ENCODE data around the gene FCGBP.
"Not testable (repeated sequence)": the region's sequence is repeated elsewhere in the genome, so short reads cannot be mapped to it uniquely, and the experiment has no call there.

The FCGBP gene

DNA sequence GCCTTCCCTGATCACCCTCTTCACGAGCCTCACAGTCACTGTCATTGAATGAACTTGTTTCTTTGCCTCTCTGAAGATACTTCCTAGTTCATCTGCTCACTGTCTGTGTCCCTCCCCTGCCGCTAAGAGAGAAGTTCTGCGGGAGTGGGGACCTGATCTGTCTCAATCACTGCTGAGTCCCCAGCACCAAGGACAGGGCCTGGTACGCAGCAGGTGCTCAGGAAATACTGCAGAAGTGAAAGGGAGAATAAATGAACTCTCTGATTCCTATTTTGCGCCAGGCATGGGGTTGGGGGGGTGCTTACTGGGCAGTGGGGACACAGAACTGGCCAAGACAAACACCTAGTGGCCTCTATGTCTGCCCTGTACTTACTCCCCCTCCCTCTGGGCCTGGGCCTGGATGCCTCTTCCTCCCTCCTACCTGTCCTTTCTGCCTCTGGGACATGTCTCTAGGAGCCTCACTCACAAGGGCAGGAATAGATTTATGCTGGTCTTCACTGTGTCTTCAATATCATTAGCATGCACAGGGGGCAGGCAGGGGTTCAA is 17.5 kb downstream of the FCGBP start:
- DNase-seq: no peak

DNA sequence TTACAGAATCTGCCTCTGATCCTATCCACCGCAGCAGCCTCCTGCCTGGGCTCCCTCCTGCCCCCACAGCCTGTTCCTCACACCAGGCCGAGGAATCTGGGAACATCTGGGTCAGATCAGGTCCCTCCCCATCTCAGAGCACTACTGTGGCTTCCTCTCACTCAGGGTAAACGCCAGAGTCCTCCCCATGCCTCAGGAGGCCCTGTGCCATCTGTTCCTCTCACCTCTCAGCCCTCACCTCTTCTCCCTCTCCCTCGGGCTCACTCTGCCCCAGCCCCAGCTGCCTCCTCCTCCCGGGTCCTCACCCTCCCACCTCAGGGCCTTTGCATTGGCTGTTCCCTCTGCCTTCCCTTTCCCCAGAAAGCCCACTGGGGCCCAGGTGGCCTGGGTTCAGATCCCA is 18.2 kb downstream of the FCGBP start:
- no peak for DNase-seq

DNA sequence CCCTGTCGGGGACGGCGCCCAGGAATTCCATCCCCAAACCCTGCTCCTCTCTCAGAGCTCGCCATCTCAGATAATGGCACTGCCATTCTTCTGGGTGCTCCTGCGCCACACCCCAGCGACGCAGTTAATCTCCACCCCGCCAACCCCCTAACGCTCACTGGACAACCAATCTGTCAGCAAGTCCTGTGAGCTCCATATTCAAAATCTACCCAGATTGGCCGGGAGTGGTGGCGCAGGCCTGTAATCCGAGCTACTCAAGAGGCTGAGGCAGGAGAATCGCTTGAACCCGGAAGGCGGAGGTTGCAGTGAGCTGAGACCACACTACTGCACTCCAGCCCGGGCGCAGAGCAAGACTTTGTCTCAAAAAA is 18.6 kb downstream of the FCGBP start:
- DNase-seq: no peak

DNA sequence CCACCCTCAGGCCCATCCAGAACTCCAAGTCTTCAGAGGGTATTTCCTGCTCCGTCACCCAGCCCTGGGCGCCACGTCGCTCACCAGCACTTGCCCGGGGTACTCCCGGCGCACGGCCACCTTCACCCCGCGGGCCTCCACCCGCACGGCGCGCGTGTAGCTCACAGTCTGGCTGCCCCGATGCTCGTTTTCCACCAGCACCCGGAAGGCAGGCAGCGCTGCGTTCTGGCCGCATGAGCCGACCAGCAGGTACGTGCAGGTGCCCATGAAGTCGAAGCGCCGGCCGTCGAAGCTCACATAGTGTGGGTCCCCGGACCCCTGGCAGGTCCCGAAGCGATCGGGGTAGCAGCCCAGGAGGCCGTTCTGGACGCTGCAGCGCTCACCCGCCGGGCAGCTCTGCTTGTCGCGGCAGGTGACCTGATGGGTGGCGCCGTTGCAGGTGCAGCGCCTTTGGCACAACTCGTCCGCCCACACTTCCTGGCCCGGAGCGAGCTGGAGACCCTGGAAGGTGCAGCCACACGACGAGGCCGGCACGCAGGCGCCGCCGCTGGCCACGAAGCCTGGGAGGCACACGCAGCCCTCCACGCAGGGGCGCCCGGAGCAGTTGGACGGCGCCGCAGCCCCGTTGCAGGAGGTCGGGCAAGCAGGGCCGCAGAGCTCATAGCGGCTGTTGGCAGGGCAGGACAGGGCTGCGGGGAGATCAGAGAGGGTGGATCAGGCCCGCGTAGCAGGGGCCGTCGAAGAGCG is 19.2 kb downstream of the FCGBP start:
- no peak for DNase-seq

DNA sequence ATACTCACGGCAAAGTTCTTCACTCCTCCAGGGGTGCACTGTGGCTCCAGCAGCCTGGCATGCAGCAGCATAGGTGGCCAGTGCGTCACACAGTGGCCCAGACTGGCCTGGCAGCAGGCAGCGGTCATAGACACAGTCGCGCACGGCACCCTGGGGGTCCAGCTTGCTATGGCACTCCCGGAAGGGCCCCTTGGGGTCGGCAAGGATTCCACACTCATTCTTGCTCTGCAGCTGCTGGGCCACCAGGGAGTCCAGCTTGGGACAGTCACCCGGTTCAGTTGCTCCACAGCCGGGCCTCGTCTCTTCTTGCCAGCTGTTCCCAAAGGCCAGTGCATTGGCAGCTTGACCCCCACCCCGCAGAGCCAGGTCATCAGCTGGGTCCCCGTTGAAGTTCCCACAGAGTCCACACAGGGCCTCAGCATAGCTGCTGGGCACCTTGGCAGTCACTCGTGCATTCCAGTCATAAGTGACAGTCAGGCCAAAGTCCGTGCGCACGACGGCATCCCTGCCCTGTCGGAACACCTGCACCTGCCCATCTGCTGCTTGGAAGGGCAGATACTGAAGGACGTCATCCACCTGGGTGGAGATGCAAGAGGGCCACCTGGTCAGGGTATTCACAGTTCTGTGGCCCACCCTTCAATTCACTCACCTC is 20.6 kb downstream of the FCGBP start:
- no peak for DNase-seq

DNA sequence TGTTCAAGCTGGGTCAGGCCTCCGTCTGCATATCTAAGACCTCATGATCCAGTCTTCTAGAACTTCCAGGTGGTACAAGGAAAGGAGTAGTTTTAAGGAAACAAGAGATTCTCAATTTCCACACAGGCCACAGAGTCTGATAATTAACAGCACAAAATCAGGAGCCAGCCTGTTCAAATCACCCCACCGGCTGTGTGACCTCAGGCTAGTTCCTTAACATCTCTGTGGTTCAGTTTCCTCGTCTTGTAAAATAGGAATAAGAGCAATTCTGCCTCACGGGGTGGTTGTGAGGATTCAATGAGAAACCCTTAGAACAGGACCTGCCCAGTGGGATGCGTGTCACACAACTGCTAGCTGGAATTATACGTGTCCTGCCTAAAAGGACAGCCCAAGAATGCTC is 25.6 kb downstream of the FCGBP start:
- DNase-seq: no peak

DNA sequence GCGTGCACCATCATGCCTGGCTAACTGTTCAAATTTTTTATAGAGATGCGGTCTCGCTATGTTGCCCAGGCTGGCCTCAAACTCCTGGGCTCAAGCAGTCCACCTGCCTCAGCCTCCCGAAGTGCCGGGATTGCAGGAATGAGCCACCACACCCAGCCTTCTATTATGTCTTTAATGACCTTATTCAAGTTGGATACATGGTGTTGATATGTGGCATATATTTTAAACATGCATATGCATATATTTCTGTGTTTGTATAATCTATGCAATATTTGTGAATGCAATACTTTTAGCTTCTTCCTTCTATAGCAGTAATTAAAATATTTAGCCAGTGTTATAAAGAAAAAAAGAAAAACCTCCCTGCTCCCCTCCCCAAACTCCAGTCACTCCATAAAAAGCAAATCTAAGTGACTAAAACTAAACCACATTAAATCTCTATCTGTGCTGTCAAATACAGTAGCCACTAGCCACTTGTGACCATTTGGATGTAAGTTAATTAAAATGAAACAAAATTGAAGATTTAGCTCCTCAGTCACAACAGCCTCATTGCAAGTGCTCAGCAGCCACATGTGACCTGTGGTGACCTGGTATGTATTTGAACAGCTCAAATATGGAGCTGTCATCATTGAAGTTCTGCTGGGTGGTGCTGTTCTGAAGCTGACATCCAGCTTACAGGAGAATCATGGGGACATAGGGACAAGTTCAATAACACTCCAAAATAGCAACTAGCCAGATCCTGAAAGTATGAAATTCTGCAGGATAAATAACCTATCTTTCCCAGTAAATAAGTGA is 27.4 kb downstream of the FCGBP start:
- DNase-seq: no peak

DNA sequence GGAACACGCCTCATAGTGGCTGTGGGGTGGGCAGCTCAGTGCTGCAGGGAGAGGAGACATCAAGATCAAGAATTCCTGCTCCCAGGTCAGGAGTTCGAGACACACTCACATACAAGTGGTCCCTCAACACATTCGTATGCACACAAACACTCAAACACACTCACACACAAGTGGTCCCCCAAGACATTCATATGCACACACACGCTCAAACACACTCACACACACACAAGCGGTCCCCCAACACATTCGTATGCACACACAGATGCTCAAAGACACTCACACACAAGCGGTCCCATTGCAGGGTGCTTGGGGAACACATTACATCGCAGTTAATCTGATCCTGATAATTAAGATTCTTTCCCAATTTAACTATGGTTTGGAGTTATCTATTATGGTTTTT is 28.2 kb downstream of the FCGBP start:
- DNase-seq: no peak

DNA sequence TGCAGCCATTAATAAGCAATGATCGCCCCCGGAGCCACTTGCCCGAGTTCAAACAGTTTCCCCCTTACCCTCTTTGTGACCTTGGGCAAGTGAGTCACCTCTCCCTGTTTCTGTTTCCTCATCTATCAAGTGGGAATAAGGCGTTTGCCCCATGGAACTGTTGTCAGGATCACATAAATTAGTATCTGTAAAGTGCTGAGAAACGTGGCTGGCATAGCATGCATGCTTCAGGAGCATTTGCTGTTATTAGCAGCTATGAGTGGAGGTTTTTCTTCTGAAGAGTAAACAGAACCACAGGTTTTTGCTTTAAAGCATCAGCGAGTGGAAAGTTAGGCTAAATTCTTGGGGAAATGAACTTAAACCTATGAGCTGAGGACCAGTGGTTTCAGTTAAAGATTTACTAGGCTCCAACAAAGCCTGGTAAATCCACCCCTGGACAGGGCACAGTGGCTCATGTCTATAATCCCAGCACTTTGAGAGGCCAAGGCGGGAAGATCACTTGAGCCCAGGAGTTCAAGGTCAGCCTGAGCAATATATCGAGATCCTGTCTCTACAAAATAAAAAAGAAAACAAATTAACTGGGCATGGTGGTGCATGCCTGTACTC is 30.8 kb downstream of the FCGBP start:
- DNase-seq: not testable (repeated sequence)

DNA sequence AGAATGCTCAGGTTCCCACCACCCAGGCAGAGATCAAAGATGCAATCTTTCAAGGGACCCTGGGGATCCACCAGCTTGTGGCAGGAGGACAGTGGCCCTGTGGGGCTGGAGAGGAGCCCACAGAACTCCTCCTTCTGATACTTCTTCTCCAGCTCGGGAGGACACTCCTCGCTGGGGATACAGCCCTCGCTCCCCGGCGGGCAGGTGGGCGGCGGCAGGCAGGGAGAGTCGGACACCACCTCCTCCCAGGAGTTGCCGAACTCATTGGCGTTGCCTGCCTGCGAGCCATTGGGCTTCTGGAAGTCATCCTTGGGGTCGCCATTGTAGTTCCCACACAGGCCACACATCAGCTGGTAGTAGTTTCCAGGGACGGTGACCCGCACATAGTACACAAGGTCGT is 32.1 kb downstream of the FCGBP start:
- DNase-seq: not testable (repeated sequence)

DNA sequence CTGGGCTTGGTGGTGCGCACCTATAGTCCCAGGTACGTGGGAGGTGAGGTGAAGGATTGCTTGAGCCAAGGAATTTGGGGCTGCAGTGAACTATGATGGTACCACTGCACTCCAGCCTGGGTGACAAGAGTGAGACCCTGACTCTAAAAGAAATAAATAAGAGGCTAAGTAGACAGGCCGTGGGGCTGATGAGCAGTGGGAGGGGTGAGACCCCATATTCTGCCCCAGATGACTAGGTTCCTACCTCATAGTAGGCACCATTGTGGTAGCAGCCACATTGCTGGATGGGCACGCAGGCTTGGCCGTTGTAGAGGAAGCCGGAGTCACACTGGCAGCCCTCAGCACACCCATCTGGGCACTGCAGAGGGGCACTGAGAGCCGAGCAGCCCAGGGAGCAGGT is 32.8 kb downstream of the FCGBP start:
- not testable (repeated sequence) for DNase-seq

DNA sequence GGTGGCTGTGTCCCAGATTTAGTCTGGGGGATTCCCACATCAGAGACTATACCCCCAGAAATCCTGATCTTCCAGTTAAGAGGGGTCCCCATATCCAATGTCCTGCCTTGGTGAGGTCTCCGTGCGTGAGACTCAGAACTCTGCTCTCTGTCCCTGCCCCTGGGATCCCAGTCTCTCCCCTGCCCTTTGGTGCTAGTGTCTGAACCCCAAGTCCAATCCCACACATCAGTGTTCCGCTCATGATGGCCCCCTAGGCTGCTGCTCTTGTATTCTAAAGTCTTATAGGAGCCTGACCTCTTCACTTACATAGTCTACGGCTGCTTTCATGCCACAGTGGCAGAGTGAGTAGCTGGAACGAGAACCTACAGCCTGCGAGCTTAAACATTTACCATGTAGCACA is 35.6 kb downstream of the FCGBP start:
- not testable (repeated sequence) for DNase-seq

DNA sequence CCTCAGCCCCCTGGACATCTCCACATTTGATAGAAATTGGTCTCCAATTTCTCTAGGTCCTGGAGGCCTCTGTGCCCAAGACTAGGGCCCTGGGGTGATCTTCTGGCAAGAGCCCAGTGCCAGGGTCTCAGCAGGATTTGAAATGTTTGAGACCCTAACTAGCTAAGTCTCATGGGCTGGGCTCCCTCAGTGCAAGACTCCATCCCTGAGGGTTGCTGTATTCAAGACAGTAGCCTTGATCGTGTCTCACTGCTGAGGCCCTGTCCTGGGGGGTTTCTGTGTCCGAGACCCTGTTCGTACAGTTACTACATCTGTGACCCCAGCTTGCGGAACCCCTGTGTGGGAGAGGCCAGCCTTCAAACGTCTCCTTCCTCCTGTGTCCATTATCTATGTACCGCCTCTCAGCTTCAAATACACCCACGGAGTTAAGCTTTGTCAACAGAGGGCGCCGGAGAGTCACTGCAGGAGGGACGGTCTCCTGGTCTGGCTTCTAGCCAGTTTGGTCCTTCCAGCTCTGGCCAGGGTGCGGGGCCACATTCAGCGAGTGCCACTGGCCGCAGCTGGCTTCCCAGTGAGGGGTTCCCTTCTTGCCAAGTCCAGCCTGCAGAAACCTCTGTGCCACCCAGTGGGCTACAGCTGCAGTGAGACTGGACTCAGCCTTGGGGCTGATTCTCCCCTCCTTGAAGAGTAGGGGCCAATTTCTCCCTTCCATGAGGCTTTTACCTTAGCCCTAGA is 36.8 kb downstream of the FCGBP start:
- DNase-seq: not testable (repeated sequence)

DNA sequence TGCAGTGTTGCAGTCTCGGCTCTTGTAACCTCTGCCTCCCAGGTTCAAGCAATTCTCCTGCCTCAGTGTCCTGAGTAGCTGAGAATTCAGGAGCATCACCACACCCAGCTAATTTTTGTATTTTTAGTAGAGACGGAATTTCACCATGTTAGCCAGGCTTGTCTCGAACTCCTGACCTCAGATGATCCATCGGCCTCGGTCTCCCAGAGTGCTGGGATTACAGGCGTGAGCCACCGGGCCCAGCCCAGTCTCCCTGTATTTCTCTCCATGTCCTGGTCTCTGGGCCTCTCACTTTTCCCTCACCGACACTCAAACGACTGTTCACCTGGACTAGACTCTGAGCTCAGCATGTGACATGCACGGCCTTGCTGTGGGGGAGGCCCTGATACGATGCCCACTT is 39.3 kb downstream of the FCGBP start:
- not testable (repeated sequence) for DNase-seq

DNA sequence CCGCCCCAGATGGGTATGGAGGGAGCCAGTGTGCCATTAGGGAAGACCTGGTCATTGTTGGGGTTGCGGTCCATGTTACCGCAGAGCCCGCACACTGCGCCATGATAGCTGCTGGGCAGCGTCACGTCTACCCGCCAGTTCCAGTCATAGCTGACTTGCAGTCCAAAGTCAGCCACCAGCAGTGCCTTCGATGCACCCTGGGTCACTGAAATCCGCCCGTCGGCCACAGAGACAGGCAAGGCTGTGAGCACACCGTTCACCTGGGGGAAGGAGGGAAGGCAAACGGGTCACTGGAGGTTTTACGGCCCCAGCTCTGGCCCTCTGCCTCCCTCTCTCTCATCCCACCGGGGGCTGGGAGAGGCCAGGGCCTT is 40.2 kb downstream of the FCGBP start:
- DNase-seq: not testable (repeated sequence)

DNA sequence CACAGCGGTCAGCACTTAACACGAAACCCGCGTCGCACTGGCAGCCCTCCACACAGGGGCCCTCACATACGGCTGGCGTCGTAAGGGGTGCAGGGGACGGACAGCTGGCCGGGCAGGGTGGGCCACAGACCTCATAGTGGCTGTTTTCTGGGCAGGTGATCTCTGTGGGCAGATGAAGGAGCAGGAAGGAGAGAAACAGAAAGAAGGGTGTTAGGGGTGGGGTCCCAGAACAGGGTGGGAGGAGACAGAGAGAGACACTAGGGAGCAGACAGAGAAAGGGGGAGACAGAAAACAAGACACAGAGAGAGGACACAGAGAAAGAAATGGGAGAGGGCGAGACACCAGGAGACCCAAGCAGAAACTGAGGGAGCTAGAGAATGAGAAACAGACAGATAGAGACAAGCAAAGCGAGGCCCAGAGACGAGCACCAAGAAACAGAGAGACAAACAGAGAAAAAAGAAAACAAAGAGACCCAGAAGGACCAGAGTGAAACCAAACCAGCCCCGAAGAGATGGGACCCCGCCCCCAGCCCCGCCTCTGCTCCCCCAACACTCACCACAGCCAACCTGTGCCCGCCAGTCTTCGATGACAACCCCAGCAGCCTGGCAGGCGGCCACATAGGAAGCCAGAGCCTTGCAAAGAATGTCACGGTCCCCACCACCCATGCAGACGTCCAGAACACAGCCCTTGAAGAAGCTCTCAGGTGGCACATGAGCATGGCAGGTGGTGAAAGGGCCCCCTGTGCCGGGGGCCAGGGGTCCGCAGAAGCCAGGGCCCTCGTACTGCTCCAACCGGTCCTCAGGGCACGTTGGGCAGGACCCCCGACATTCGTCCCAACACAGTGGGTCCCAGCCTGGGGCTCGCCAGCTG is 40.8 kb downstream of the FCGBP start:
- not testable (repeated sequence) for DNase-seq

DNA sequence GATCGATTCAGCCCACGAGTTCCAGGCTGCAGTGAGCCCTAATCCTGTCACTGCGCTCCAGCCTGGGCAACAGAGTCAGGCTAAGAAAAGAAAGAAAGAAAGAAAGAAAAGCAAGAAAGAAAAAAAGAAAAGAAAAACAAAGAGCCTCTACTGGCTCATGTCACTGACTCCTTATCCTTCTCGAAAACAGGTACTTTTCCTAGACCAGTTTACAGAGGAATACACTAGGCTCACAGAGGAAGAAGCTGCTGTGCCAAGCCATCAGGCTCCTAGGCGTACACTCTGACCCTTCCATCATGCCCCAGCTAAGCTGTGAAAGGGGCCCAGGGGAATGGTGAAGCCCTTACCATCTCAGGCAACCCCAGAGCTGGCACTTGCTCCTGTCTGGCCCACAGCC is 41.9 kb downstream of the FCGBP start:
- DNase-seq: not testable (repeated sequence)

DNA sequence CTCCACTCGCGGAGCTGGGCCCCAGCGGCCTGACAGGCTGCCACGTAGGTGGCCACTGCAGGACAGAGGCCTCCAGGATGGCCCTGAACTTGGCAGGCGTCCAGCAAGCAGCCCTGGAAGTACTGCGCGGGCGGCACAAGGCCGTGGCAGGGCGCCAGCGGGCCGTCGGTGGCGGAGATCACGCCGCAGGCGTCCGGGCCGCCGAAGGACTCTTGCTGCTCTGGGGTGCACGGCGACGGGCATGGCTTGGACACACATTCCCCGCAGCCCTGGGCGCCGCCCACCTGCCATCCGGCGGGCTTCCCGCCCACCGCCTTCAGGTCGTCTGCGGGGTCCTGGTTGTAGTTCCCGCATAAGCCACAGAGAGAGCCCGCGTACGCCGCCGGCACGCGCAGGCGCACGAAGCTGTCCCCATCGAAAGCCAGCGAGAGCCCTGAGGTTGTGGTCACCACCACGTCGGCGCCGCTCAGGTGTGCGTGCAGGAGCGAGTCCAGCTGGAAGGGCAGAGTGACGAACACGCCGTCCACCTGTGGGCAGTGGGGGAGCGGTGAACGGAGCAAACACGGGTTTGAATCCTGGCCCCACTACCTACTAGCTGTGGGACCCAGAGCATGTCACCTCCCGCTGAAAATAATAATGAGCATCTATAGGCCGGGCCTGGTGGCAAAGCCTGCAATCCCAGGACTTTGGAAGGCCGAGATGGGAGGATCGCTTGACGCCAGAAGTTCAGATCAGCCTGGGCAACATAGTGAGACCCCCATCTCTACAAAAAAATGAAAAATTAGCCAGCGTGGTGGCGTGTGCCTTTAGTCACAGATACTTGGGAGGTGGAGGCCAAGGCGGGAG is 42.6 kb downstream of the FCGBP start:
- DNase-seq: not testable (repeated sequence)

DNA sequence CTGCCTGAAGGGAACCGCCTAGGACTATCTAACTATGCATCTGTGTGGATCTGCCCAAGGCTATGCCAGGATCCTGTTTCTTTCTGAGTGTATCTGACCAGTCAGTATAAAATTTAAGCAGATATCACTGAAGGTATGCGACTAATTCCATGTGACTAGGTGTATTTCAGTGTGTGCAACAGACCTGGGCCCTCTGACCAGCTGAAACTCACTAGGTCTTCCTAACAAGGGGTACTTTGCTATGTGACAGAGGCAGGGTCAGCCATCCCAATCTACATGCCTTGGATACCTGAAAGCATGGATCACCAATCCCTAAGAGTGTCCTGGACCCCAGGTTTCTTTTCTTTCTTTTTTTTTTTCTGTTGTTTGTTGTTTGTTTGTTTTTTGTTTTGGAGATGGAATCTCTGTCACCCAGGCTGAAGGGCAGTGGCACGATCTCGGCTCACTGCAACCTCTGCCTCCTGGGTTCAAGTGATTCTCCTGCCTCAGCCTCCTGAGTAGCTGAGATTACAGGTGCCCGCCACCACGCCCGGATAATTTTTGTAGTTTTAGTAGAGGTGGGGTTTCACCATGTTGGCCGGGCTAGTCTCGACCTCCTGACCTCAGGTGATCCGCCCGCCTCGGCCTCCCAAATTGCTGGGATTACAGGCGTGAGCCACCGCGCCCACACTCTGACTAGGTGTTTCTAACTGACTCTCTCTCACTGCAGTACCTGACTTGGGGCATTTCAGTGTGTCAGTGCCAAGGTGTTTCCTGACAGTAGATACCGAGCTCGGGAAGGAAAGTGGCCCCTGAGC is 43.5 kb downstream of the FCGBP start:
- DNase-seq: no peak
